Measurements from ENCODE around the gene MICU2.
A peak's percentile ranks its signal among the peaks of the same experiment; 100 is the strongest.

MICU2 gene

GRCh38 chr13:21465710-21466160 is 138.2 kb downstream of the MICU2 start:
- no peak overlapping the region for H3K27ac ChIP-seq (ENCODE audit: low read length)
- H3K9me3 ChIP-seq (ENCODE audit: control insufficient read depth, insufficient read depth, low read length): no peaks in the 10 kb centered on the region
- H3K4me3 ChIP-seq (ENCODE audit: low read length): no peak overlapping the region
- no peaks in the 10 kb centered on the region for H3K4me1 ChIP-seq (ENCODE audit: control insufficient read depth, insufficient read depth, low read length)
- no peaks in the 10 kb centered on the region for H3K27me3 ChIP-seq (ENCODE audit: control insufficient read depth, insufficient read depth, low read length)
- no peaks in the 10 kb centered on the region for H3K36me3 ChIP-seq (ENCODE audit: control insufficient read depth, insufficient read depth, low read length)
- no CpG with 5 or more reads among the region's 9 CpGs for WGBS (ENCODE audit: insufficient coverage, insufficient read length)
- no peak for DNase-seq (ENCODE audit: low read depth, low spot score)

GRCh38 chr13:21463424-21463823 is 140.5 kb downstream of the MICU2 start:
- Histone ChIP-seq H3K4me3 (ENCODE audit: low read length) (no peak overlapping the region), H3K4me1 (ENCODE audit: control insufficient read depth, insufficient read depth, low read length) (no peaks in the 10 kb centered on the region), H3K27me3 (ENCODE audit: control insufficient read depth, insufficient read depth, low read length) (no peaks in the 10 kb centered on the region), H3K36me3 (ENCODE audit: control insufficient read depth, insufficient read depth, low read length) (no peaks in the 10 kb centered on the region), H3K27ac (ENCODE audit: low read length) (no peak overlapping the region), H3K9me3 (ENCODE audit: control insufficient read depth, insufficient read depth, low read length) (no peaks in the 10 kb centered on the region)
- no peak for DNase-seq (ENCODE audit: low read depth, low spot score)

GRCh38 chr13:21461131-21461530 is 142.8 kb downstream of the MICU2 start:
- no peak for DNase-seq (ENCODE audit: low read depth, low spot score)
- Histone ChIP-seq H3K4me1 (ENCODE audit: control insufficient read depth, insufficient read depth, low read length) (no peaks in the 10 kb centered on the region), H3K36me3 (ENCODE audit: control insufficient read depth, insufficient read depth, low read length) (no peaks in the 10 kb centered on the region), H3K9me3 (ENCODE audit: control insufficient read depth, insufficient read depth, low read length) (no peaks in the 10 kb centered on the region), H3K27me3 (ENCODE audit: control insufficient read depth, insufficient read depth, low read length) (no peaks in the 10 kb centered on the region), H3K27ac (ENCODE audit: low read length) (no peak overlapping the region), H3K4me3 (ENCODE audit: low read length) (no peak overlapping the region)
- WGBS (ENCODE audit: insufficient coverage, insufficient read length): no CpG with 5 or more reads among the region's 3 CpGs

- Histone ChIP-seq H3K27ac (ENCODE audit: low read length) (no peak within 1 kb of the TSS), H3K9me3 (ENCODE audit: control insufficient read depth, insufficient read depth, low read length) (no peaks in the 10 kb centered on the region), H3K4me3 (ENCODE audit: low read length) (peak within 1 kb of the TSS; percentile 96), H3K27me3 (ENCODE audit: control insufficient read depth, insufficient read depth, low read length) (no peaks in the 10 kb centered on the region), H3K36me3 (ENCODE audit: control insufficient read depth, insufficient read depth, low read length) (no peaks in the 10 kb centered on the region), H3K4me1 (ENCODE audit: control insufficient read depth, insufficient read depth, low read length) (no peaks in the 10 kb centered on the region)
- WGBS (ENCODE audit: insufficient coverage, insufficient read length): no CpG with 5 or more reads among the region's 107 CpGs
- no peak for DNase-seq (ENCODE audit: low read depth, low spot score)
Observed at GRCh38 chr13:21458813-21459701, 144.9 kb downstream of the MICU2 start, which contains the start of gene ZDHHC20. TSS of gene ZDHHC20 (minus strand) at chr13:21459303. CDS start at chr13:21459171, 132 bp downstream.

GRCh38 chr13:21458451-21458812 is 145.5 kb downstream of the MICU2 start:
- DNase-seq (ENCODE audit: low read depth, low spot score): no peak
- no peaks in the 10 kb centered on the region for H3K4me1 ChIP-seq (ENCODE audit: control insufficient read depth, insufficient read depth, low read length)
- H3K27me3 ChIP-seq (ENCODE audit: control insufficient read depth, insufficient read depth, low read length): no peaks in the 10 kb centered on the region
- WGBS (ENCODE audit: insufficient coverage, insufficient read length): no CpG with 5 or more reads among the region's 16 CpGs
- H3K36me3 ChIP-seq (ENCODE audit: control insufficient read depth, insufficient read depth, low read length): no peaks in the 10 kb centered on the region
- H3K9me3 ChIP-seq (ENCODE audit: control insufficient read depth, insufficient read depth, low read length): no peaks in the 10 kb centered on the region
- no peak overlapping the region for H3K27ac ChIP-seq (ENCODE audit: low read length)
- H3K4me3 ChIP-seq (ENCODE audit: low read length): peak overlapping the region; percentile 96

GRCh38 chr13:21453387-21454081 is 150.4 kb downstream of the MICU2 start:
- Histone ChIP-seq H3K4me1 (ENCODE audit: control insufficient read depth, insufficient read depth, low read length) (no peaks in the 10 kb centered on the region), H3K27ac (ENCODE audit: low read length) (no peak overlapping the region), H3K9me3 (ENCODE audit: control insufficient read depth, insufficient read depth, low read length) (no peaks in the 10 kb centered on the region), H3K36me3 (ENCODE audit: control insufficient read depth, insufficient read depth, low read length) (no peaks in the 10 kb centered on the region), H3K27me3 (ENCODE audit: control insufficient read depth, insufficient read depth, low read length) (no peaks in the 10 kb centered on the region), H3K4me3 (ENCODE audit: low read length) (no peak overlapping the region)
- WGBS (ENCODE audit: insufficient coverage, insufficient read length): no CpG with 5 or more reads among the region's 6 CpGs
- no peak for DNase-seq (ENCODE audit: low read depth, low spot score)

GRCh38 chr13:21450936-21451335 is 153.0 kb downstream of the MICU2 start:
- no peaks in the 10 kb centered on the region for H3K27me3 ChIP-seq (ENCODE audit: control insufficient read depth, insufficient read depth, low read length)
- WGBS (ENCODE audit: insufficient coverage, insufficient read length): no CpG with 5 or more reads among the region's 3 CpGs
- DNase-seq (ENCODE audit: low read depth, low spot score): no peak

GRCh38 chr13:21446656-21447055 is 157.3 kb downstream of the MICU2 start:
- no peak overlapping the region for H3K27ac ChIP-seq (ENCODE audit: low read length)
- H3K4me3 ChIP-seq (ENCODE audit: low read length): no peak overlapping the region
- no peaks in the 10 kb centered on the region for H3K9me3 ChIP-seq (ENCODE audit: control insufficient read depth, insufficient read depth, low read length)
- no CpG with 5 or more reads among the region's 2 CpGs for WGBS (ENCODE audit: insufficient coverage, insufficient read length)
- no peak for DNase-seq (ENCODE audit: low read depth, low spot score)
- H3K27me3 ChIP-seq (ENCODE audit: control insufficient read depth, insufficient read depth, low read length): no peaks in the 10 kb centered on the region
- H3K4me1 ChIP-seq (ENCODE audit: control insufficient read depth, insufficient read depth, low read length): no peaks in the 10 kb centered on the region
- H3K36me3 ChIP-seq (ENCODE audit: control insufficient read depth, insufficient read depth, low read length): no peaks in the 10 kb centered on the region

More at GRCh38 chr13:21450936-21451335, 153.0 kb downstream of the MICU2 start:
- H3K9me3 ChIP-seq (ENCODE audit: control insufficient read depth, insufficient read depth, low read length): no peaks in the 10 kb centered on the region
- H3K4me1 ChIP-seq (ENCODE audit: control insufficient read depth, insufficient read depth, low read length): no peaks in the 10 kb centered on the region
- no peak overlapping the region for H3K27ac ChIP-seq (ENCODE audit: low read length)
- no peak overlapping the region for H3K4me3 ChIP-seq (ENCODE audit: low read length)
- H3K36me3 ChIP-seq (ENCODE audit: control insufficient read depth, insufficient read depth, low read length): no peaks in the 10 kb centered on the region

GRCh38 chr13:21445759-21446158 is 158.2 kb downstream of the MICU2 start:
- Histone ChIP-seq H3K36me3 (ENCODE audit: control insufficient read depth, insufficient read depth, low read length) (no peaks in the 10 kb centered on the region), H3K4me1 (ENCODE audit: control insufficient read depth, insufficient read depth, low read length) (no peaks in the 10 kb centered on the region), H3K9me3 (ENCODE audit: control insufficient read depth, insufficient read depth, low read length) (no peaks in the 10 kb centered on the region), H3K27ac (ENCODE audit: low read length) (no peak overlapping the region), H3K4me3 (ENCODE audit: low read length) (no peak overlapping the region), H3K27me3 (ENCODE audit: control insufficient read depth, insufficient read depth, low read length) (no peaks in the 10 kb centered on the region)
- no CpG with 5 or more reads among the region's 6 CpGs for WGBS (ENCODE audit: insufficient coverage, insufficient read length)
- no peak for DNase-seq (ENCODE audit: low read depth, low spot score)

GRCh38 chr13:21443171-21443570 is 160.8 kb downstream of the MICU2 start:
- Histone ChIP-seq H3K9me3 (ENCODE audit: control insufficient read depth, insufficient read depth, low read length) (no peaks in the 10 kb centered on the region), H3K4me1 (ENCODE audit: control insufficient read depth, insufficient read depth, low read length) (no peaks in the 10 kb centered on the region), H3K27me3 (ENCODE audit: control insufficient read depth, insufficient read depth, low read length) (no peaks in the 10 kb centered on the region), H3K27ac (ENCODE audit: low read length) (no peak overlapping the region), H3K4me3 (ENCODE audit: low read length) (no peak overlapping the region), H3K36me3 (ENCODE audit: control insufficient read depth, insufficient read depth, low read length) (no peaks in the 10 kb centered on the region)
- WGBS (ENCODE audit: insufficient coverage, insufficient read length): no CpG with 5 or more reads among the region's 1 CpG
- DNase-seq (ENCODE audit: low read depth, low spot score): no peak

Measured in iPS DF 6.9 (cell line).